DND-41 (cell line): Measurements from ENCODE around the gene SAMD10.
A peak's percentile ranks its signal among the peaks of the same experiment; 100 is the strongest.

Experiments used
- ATAC-seq: fragments of 200-7000 bp; cut with Tn5 transposase; 3 replicates; pipeline ENCODE4 v1.9.1; 2021; ENCODE audit warnings: low read depth; ENCODE audit not compliant: insufficient read depth
- DNase-seq: peaks from one replicate; pipeline ENCODE4 v3.0.0-alpha.2; 2020
- H2AFZ ChIP-seq: 2 replicates; pipeline ENCODE4 v1.6.0; 2012; ENCODE audit warnings: low read depth, low read length
- H3K27ac ChIP-seq: 2 replicates; pipeline ENCODE4 v1.5.1; 2012; ENCODE audit warnings: low read length, inconsistent platforms
- H3K27me3 ChIP-seq: fragments of 200-600 bp; sonication (generic); 2 replicates; pipeline ENCODE4 v1.6.0; 2012; ENCODE audit warnings: low read length, mild to moderate bottlenecking, inconsistent platforms; ENCODE audit not compliant: insufficient read depth, poor library complexity
- H3K36me3 ChIP-seq: 2 replicates; pipeline ENCODE4 v1.5.1; 2012; ENCODE audit warnings: low read length, inconsistent platforms; ENCODE audit not compliant: insufficient read depth
- H3K4me1 ChIP-seq: 2 replicates; pipeline ENCODE4 v1.5.1; 2012; ENCODE audit warnings: mild to moderate bottlenecking, low read length; ENCODE audit not compliant: insufficient read depth
- H3K4me2 ChIP-seq: 2 replicates; pipeline ENCODE4 v1.6.0; 2012; ENCODE audit warnings: mild to moderate bottlenecking, moderate library complexity, low read length, inconsistent platforms; ENCODE audit not compliant: insufficient read depth
- H3K4me3 ChIP-seq, 2 experiments: fragments of 200-600 bp in 1 of 2; shearing (Covaris generic) in 1 of 2; 2 replicates each; pipeline ENCODE4 v1.5.1; 2012 to 2016; ENCODE audit warnings: inconsistent platforms in 2 of 2, low read length in 2 of 2, mild to moderate bottlenecking in 2 of 2, low read depth in 1 of 2, moderate library complexity in 1 of 2
- H3K79me2 ChIP-seq: 2 replicates; pipeline ENCODE4 v1.6.0; 2012; ENCODE audit warnings: low read length, inconsistent platforms; ENCODE audit not compliant: insufficient read depth
- H3K9ac ChIP-seq: 2 replicates; pipeline ENCODE4 v1.6.0; 2012; ENCODE audit warnings: low read depth, mild to moderate bottlenecking, inconsistent platforms, low read length, moderate library complexity
- H3K9me3 ChIP-seq: 2 replicates; pipeline ENCODE4 v1.5.1; 2012; ENCODE audit warnings: low read length, moderate library complexity, mild to moderate bottlenecking, inconsistent platforms; ENCODE audit not compliant: insufficient read depth, severe bottlenecking
- H4K20me1 ChIP-seq: 2 replicates; pipeline ENCODE4 v1.6.0; 2012; ENCODE audit warnings: low read length; ENCODE audit not compliant: insufficient read depth
- EZH2 ChIP-seq: IDR thresholded peaks from 3 replicates; pipeline ENCODE4 v1.6.1; 2012; ENCODE audit warnings: borderline replicate concordance, low read depth, mild to moderate bottlenecking, moderate library complexity, low read length, inconsistent platforms; ENCODE audit not compliant: severe bottlenecking
- TF ChIP-seq, protein P1 (sequence below): IDR thresholded peaks from 2 replicates; pipeline ENCODE4 v1.5.1; 2012; ENCODE audit warnings: borderline replicate concordance, low read length, moderate library complexity, mild to moderate bottlenecking; ENCODE audit not compliant: poor library complexity, severe bottlenecking; ENCODE audit errors: extremely low read depth

The SAMD10 gene

DNA sequence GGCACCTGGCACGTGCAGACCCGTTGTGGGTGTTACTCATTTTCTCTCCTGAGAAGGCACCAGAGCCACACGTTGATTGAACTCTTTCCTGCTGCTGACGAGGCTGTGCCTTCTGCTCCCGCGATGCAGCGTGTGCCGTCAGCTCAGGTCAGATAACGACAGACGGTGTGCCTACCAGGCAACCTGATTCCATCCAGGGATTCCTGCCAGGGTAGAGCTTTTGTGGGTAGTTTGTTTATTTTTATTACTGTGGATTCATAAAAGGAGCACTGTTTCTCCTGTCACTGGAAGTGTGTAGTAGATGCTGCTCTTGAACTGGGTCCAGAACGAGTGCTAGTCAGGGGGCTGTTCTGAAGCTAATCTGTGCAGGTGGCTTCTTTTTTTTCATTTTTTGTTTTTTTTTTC is 22.2 kb upstream of the SAMD10 start:
- Histone ChIP-seq H3K4me2 (no peak overlapping the region), H3K36me3 (peaks cover 83% of the 10 kb centered on the region), H3K79me2 (peaks cover 23% of the 10 kb centered on the region), H3K9ac (no peak overlapping the region), H3K9me3 (no peaks in the 10 kb centered on the region), H2AFZ (no peak overlapping the region), H3K4me3 (no peak overlapping the region), H4K20me1 (peaks cover 34% of the 10 kb centered on the region), H3K27ac (no peak overlapping the region), H3K27me3 (no peaks in the 10 kb centered on the region), H3K4me1 (no peaks in the 10 kb centered on the region)
- TF ChIP-seq, protein P1, sequence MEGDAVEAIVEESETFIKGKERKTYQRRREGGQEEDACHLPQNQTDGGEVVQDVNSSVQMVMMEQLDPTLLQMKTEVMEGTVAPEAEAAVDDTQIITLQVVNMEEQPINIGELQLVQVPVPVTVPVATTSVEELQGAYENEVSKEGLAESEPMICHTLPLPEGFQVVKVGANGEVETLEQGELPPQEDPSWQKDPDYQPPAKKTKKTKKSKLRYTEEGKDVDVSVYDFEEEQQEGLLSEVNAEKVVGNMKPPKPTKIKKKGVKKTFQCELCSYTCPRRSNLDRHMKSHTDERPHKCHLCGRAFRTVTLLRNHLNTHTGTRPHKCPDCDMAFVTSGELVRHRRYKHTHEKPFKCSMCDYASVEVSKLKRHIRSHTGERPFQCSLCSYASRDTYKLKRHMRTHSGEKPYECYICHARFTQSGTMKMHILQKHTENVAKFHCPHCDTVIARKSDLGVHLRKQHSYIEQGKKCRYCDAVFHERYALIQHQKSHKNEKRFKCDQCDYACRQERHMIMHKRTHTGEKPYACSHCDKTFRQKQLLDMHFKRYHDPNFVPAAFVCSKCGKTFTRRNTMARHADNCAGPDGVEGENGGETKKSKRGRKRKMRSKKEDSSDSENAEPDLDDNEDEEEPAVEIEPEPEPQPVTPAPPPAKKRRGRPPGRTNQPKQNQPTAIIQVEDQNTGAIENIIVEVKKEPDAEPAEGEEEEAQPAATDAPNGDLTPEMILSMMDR, result no peak
- TF ChIP-seq EZH2, result no peak
- DNase-seq (no peak), ATAC-seq (no peak)

DNA sequence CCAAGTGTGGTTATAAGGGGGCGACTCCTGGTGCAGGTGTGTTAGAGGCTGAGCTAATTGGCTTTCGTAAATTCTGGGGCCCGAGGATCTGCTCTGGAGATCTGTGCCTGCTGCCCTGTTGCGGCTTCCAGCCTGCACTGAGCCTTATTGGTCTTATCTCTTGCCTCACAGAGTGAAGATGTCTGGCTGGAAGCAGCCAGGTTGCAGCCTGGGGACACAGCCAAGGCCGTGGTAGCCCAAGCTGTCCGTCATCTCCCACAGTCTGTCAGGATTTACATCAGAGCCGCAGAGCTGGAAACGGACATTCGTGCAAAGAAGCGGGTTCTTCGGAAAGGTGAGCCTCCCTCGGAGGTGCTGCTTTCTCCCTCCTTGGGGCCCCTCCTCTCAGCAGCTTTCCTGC is 21.5 kb upstream of the SAMD10 start:
- H3K4me1 ChIP-seq, result no peaks in the 10 kb centered on the region
- no peak for DNase-seq
- peaks cover 30% of the 10 kb centered on the region for H4K20me1 ChIP-seq
- H3K9ac ChIP-seq, result no peak overlapping the region
- peaks cover 85% of the 10 kb centered on the region for H3K36me3 ChIP-seq
- H3K9me3 ChIP-seq, result no peaks in the 10 kb centered on the region
- no peak for ATAC-seq
- H2AFZ ChIP-seq, result no peak overlapping the region
- TF ChIP-seq, protein P1, result no peak
- TF ChIP-seq EZH2, result no peak
- H3K4me3 ChIP-seq, result no peak overlapping the region
- H3K79me2 ChIP-seq, result peaks cover 21% of the 10 kb centered on the region
- H3K27ac ChIP-seq, result no peak overlapping the region
- no peak overlapping the region for H3K4me2 ChIP-seq
- H3K27me3 ChIP-seq, result no peaks in the 10 kb centered on the region

DNA sequence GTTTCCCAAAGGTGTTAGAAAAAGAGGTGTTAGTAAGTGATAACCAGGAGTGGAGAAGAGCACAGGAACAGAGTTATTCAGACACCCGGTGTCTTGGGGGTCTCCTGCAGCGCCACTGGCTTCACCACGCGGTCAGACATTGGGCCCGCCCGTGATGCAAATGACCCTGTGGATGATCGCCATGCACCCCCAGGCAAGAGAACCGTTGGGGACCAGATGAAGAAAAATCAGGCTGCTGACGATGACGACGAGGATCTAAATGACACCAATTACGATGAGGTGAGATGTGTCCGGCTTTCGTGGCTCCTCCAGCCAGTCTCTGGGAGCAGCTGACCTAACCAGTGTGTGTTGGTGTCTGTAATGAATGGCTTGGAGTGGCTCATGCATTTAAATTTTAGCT is 3.5 kb upstream of the SAMD10 start:
- no peak overlapping the region for H2AFZ ChIP-seq
- TF ChIP-seq, protein P1, result no peak
- TF ChIP-seq EZH2, result no peak
- H3K4me2 ChIP-seq, result peak overlapping the region; percentile 89
- H3K79me2 ChIP-seq, result peaks cover 52% of the 10 kb centered on the region
- H3K9me3 ChIP-seq, result no peaks in the 10 kb centered on the region
- peaks cover 44% of the 10 kb centered on the region for H3K4me1 ChIP-seq
- peaks cover 54% of the 10 kb centered on the region for H3K36me3 ChIP-seq
- peak overlapping the region; percentile 76 for H3K9ac ChIP-seq
- ATAC-seq (no peak), DNase-seq (no peak)
- H3K27me3 ChIP-seq, result no peaks in the 10 kb centered on the region
- H3K27ac ChIP-seq, result no peak overlapping the region
- H3K4me3 ChIP-seq, result peak overlapping the region in 1 of 2 experiments; percentile 97; a peak in 1 of 4 replicates
- peaks cover 18% of the 10 kb centered on the region for H4K20me1 ChIP-seq
